Activated CD4-positive, alpha-beta T cell treated with anti-CD3 and anti-CD28 coated beads for 1 hour (primary cell): ENCODE results near the gene HDAC7.

Source experiments
- DNase-seq: peaks from one replicate; pipeline ENCODE4 v3.0.0-alpha.2; 2020

HDAC7 gene

DNA sequence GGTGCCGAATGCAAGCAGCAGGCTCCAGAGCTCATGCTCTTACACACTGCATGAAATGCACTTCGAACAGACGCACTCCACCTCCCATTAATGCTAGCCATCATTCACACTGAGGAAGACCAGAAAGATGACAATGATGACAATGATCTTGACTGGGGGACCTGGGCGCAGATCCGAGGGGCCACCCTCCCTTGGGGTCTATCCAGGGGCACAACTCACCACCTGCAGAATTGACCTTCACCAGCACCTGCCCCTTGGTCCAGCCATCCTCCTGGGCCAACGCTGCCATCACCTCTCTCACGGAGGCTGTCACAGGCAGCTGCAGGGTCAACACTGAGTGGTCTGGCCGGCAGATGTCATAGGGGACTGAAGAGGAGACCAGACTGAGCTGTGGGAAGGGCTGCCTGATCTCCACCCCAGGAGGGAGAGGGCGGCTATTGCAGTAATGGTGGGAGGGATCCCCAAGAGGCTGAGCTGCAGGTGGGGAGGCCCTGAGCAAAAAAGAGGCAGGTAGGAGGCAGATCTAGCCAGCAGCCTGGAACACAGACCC lies 76.3 kb downstream of the HDAC7 start:
- DNase-seq: no peak

GRCh38 chr12:47742253-47742825 lies 77.4 kb downstream of the HDAC7 start:
- peak; percentile 58 for DNase-seq

- peak; percentile 39 for DNase-seq
These were observed 78.4 kb downstream of the HDAC7 start for GRCh38 chr12:47741340-47741703.

GRCh38 chr12:47740606-47741339 lies 78.9 kb downstream of the HDAC7 start:
- DNase-seq: no peak

GRCh38 chr12:47739979-47740378 lies 79.7 kb downstream of the HDAC7 start:
- no peak for DNase-seq

GRCh38 chr12:47739297-47739696 lies 80.4 kb downstream of the HDAC7 start:
- no peak for DNase-seq

GRCh38 chr12:47737936-47738594 lies 81.6 kb downstream of the HDAC7 start:
- no peak for DNase-seq

DNA sequence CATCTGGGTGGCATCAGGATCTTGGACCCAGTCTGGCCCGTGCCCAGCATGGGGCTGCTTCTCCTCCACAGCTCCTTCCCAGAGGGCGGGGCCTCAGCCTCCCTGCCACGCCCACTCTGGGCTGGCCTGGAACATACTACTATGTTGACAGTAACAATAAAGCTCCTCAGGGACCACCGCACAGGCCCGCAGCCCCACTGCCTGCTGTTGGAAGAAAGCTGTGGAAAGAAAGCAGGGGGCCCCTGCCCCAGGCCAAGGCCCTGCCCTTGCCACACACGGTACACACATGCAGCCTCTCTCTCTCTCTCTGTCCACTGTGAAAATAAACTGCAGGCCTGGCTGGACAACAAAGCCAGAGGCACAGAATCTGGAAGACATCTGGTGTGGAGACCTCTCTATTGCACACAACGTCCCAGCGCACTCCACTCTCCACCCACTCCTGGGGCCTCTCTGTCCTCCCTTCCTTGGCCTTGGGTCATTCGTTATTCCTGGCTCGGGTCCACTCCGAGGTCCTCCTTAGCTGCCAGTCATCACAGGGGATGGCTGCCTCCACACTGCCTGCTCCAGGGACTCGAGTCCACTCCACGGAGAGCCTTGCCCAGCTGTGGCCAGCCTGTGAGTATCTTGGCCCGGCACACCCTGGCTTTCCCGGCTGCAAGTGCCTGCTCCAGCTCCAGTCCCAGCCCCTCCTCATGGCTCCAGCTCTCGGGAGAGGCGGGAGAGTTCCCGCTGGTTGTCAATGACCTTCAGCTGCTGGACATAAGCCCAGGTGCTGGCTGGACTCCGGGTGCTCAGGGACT lies 82.6 kb downstream of the HDAC7 start:
- no peak for DNase-seq

- DNase-seq: no peak
These were observed 83.5 kb downstream of the HDAC7 start for GRCh38 chr12:47736216-47736615.

DNA sequence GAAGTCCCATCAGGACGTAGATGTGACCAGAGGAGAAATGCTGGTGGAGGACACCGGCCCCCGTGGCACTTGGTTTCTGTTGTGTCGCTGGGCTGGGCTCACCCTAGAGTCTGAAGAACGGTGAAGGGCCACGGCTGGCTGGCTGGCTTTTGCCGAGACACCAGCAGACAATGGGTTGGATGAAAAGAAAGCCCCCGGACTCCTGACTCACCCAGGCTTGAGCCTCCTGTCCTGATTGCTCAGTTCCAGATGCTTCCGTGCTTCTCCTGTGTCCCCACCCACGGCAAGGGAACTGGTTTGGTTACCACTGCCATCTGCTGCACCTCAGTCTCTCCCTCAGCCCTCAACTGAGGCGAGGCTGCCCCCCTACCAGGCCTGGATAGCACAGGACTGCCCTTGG lies 84.1 kb downstream of the HDAC7 start:
- no peak for DNase-seq

DNA sequence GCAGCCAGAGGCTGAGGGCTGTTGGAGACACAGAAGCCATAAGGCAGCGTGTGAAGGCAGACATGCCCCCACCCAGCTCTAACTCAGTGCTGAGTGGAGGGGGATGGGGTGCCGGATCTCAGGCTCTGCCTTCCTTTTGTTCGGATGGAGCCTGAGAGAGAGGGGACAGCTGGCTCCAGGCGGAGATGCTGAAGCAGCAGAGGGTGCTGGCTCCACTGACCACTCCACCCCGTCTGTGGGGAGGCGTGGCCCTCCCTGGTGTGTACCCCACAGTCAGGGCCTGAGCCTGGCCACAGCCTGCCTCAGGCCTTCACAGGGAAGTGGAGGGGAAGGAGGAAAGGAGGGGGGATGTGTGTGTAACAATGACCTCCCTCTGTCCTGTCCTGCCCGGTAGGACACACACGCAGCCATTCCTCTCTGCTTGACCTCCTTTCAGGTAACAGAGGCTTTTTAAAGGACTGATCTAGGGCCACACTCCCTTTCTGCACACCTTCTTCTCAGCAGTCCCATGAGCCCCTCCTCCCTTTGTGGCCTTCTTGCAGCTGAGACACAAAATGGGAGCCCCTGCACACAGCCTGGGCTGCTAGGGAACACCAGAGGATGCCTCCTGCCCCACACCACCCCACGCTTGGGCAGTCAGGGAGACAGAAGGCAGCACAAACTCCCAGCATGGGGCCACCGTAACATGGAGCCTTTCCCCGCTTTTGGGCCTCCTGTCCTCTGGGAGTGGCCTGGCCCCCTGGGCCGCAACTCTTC lies 84.8 kb downstream of the HDAC7 start:
- no peak for DNase-seq

DNA sequence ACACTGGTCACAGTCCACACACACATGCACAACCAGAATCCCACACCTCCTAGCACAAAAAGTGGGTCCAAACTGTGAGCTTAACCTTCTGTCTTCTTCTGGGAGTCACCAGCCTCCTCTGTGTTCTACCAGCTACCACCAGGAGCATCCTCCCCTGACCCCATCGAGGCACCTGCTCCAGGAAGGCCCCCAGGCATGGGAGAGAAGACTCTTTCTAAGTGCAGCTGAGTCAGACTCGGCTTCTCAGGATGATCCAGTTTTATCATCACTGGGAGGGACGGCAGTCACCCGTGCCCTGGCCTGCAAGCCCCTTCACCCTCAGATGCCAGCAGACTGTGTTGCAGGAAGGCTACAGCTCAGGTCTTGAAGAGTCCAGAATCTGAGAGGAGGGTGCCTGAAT lies 86.6 kb downstream of the HDAC7 start:
- no peak for DNase-seq
